ENCODE data around the gene NGLY1.

- TF ChIP-seq CTCF (IDR thresholded peaks at IDR 0.05) (peak in 1 of 6 experiments; percentile 10), POLR2A (IDR thresholded peaks at IDR 0.05) (no peak)
These were observed 48.3 kb upstream of the NGLY1 start for GRCh38 chr3:25831578-25831977.
